ENCODE results near the gene DLX6. TPM values are rescaled to one million over a fixed set of nuclear protein-coding genes. Genes with fewer than 3 reads are reported as not detected.

The DLX6 gene
- total RNA-seq, 1 experiment from 2014 or later: not detected

- intact Hi-C loops (cut with micrococcal nuclease; ENCODE audit: unreplicated experiment): no loop called here
- Histone ChIP-seq H3K27ac (no peak overlapping the region), H3K4me1 (replicated peaks; ENCODE audit: insufficient read depth) (no peaks in the 10 kb centered on the region), H3K9me3 (ENCODE audit: insufficient read depth, low read depth) (no peaks in the 10 kb centered on the region), H3K27me3 (ENCODE audit: insufficient read depth, low read depth) (no peaks in the 10 kb centered on the region), H3K4me3 (no peak overlapping the region), H4K20me1 (ENCODE audit: insufficient read depth) (no peaks in the 10 kb centered on the region), H3K9me2 (ENCODE audit: insufficient read depth) (no peaks in the 10 kb centered on the region), H2AFZ (no peak overlapping the region), H3K79me2 (ENCODE audit: low read depth) (no peaks in the 10 kb centered on the region), H3K36me3 (ENCODE audit: low read depth) (no peaks in the 10 kb centered on the region), H3F3A (ENCODE audit: insufficient read depth, low read depth) (no peaks in the 10 kb centered on the region), H3K4me2 (no peak overlapping the region)
- ChIA-PET POLR2A (ENCODE audit: unreplicated experiment) (no interaction called here), CTCF (no interaction called here)
- no peak for TF ChIP-seq EZH2 (IDR thresholded peaks at IDR 0.05; ENCODE audit: low read depth)
- TF ChIP-seq CTCF (conservative IDR thresholded peaks at IDR 0.05): no peak
- BruUV-seq (replicated peaks): no TSS peak
- DNase-seq: no peak
These were observed 36.4 kb upstream of the DLX6 start for GRCh38 chr7:96968981-96969380.

GRCh38 chr7:96970739-96971138, 34.6 kb upstream of the DLX6 start:
- H4K20me1 ChIP-seq (ENCODE audit: insufficient read depth): no peaks in the 10 kb centered on the region
- ChIA-PET POLR2A (ENCODE audit: unreplicated experiment) (no interaction called here), CTCF (no interaction called here)
- no peaks in the 10 kb centered on the region for H3K9me2 ChIP-seq (ENCODE audit: insufficient read depth)
- H3K27ac ChIP-seq: no peak overlapping the region
- TF ChIP-seq CTCF (conservative IDR thresholded peaks at IDR 0.05) (no peak), EZH2 (IDR thresholded peaks at IDR 0.05; ENCODE audit: low read depth) (no peak)
- no peaks in the 10 kb centered on the region for H3K9me3 ChIP-seq (ENCODE audit: insufficient read depth, low read depth)
- DNase-seq: no peak
- H3K4me1 ChIP-seq (replicated peaks; ENCODE audit: insufficient read depth): no peaks in the 10 kb centered on the region
- H3K79me2 ChIP-seq (ENCODE audit: low read depth): no peaks in the 10 kb centered on the region
- no peak overlapping the region for H2AFZ ChIP-seq
- H3K36me3 ChIP-seq (ENCODE audit: low read depth): no peaks in the 10 kb centered on the region
- no peak overlapping the region for H3K4me2 ChIP-seq
- H3F3A ChIP-seq (ENCODE audit: insufficient read depth, low read depth): no peaks in the 10 kb centered on the region
- intact Hi-C loops (cut with micrococcal nuclease; ENCODE audit: unreplicated experiment): no loop called here
- no peaks in the 10 kb centered on the region for H3K27me3 ChIP-seq (ENCODE audit: insufficient read depth, low read depth)
- no TSS peak for BruUV-seq (replicated peaks)
- no peak overlapping the region for H3K4me3 ChIP-seq

- Histone ChIP-seq H4K20me1 (ENCODE audit: insufficient read depth) (no peaks in the 10 kb centered on the region), H3K79me2 (ENCODE audit: low read depth) (no peaks in the 10 kb centered on the region), H3K4me1 (replicated peaks; ENCODE audit: insufficient read depth) (no peaks in the 10 kb centered on the region), H3K36me3 (ENCODE audit: low read depth) (no peaks in the 10 kb centered on the region), H3K9me2 (ENCODE audit: insufficient read depth) (no peaks in the 10 kb centered on the region), H3K4me3 (no peak overlapping the region), H3K27ac (no peak overlapping the region), H3K9me3 (ENCODE audit: insufficient read depth, low read depth) (no peaks in the 10 kb centered on the region), H3F3A (ENCODE audit: insufficient read depth, low read depth) (no peaks in the 10 kb centered on the region), H3K27me3 (ENCODE audit: insufficient read depth, low read depth) (no peaks in the 10 kb centered on the region), H2AFZ (no peak overlapping the region), H3K4me2 (no peak overlapping the region)
- no peak for DNase-seq
- POLR2A ChIA-PET (ENCODE audit: unreplicated experiment): no interaction called here
- CTCF ChIA-PET: no interaction called here
- BruUV-seq (replicated peaks): no TSS peak
- intact Hi-C loops (cut with micrococcal nuclease; ENCODE audit: unreplicated experiment): no loop called here
- TF ChIP-seq CTCF (conservative IDR thresholded peaks at IDR 0.05) (no peak), EZH2 (IDR thresholded peaks at IDR 0.05; ENCODE audit: low read depth) (no peak)
These were observed 31.4 kb upstream of the DLX6 start for GRCh38 chr7:96973986-96974385.
